HG03064 (cell line): ENCODE results near the gene NSD2.
A peak's percentile ranks its signal among the peaks of the same experiment; 100 is the strongest.
"Not testable (repeated sequence)": the region's sequence is repeated elsewhere in the genome, so short reads cannot be mapped to it uniquely, and the experiment has no call there.

Experiments used
- ATAC-seq: cut with Tn5 transposase; IDR thresholded peaks from one replicate; pipeline ENCODE4 v1.9.1; 2021; ENCODE audit warnings: low read depth; ENCODE audit not compliant: unreplicated experiment

Gene NSD2

DNA sequence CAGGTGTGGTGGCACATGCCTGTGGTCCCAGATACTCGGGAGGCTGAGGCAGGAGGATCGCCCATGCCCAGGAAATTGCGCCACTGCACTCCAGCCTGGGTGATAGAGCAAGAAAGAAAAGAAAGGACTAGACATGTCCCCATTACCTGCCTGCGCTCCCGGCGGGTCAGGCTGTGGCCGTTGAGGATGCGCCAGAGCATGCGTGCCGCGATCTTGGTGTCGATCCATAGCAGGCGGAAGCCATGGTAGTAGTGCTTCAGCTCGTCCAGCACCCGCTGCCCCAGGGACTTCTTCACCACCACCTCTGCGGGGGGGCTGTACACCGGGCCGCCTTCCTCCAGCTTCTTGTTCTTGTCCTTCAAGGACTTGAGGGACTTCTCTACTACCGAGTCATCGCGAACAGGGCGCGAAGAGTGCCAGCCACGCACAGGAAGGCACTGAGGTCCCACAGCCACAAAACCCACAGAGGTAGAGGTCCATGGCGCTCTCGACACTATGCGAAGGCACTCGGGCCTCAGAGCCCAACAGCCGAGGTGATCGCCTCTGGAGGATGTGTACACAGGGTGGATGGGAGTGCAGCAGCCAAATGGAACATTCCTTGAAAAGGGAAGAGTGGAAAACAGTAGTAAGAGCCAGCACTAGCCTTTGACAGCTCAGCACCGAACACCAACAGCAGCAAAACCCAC is 29.8 kb upstream of the NSD2 start:
- no peak for ATAC-seq

DNA sequence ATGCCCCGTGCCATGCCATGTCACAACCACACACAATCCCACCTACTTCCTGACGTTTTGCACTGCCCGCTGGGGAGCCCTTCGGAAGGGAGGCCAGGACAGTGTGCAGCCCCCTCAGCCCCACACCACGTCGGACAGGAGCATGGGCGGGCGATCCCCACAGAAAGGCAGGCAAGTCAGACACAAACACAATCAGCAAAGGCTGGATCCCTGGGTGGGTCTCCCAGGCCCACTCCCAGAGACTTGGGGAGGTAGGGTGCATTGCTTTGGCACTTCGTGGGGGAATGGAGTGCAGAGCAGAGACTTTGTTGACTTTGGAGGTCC is 29.3 kb upstream of the NSD2 start:
- ATAC-seq = no peak

- no peak for ATAC-seq
Measured at GRCh38 chr4:1842339-1842895, 28.8 kb upstream of the NSD2 start.

- no peak for ATAC-seq
Measured at GRCh38 chr4:1842993-1843448, 28.2 kb upstream of the NSD2 start.

DNA sequence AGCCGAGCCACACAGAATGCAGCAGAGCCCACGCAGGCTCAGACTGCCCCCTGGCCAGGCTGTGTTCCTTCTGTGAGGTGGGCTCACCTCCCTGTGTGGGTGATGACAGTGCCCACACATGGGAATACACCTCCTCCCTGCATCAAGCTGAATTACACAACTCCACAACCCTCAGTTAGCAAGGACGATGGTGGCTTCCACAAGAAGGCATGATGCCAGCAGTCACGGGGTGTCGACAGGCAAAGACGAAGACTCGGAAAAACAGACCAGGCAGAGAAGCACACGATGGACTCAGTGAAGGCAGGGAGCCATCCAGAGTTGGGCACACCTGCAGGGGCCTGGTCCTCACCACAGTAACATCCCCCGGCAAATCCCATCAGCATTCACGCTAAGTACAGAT is 27.3 kb upstream of the NSD2 start:
- no peak for ATAC-seq

- not testable (repeated sequence) for ATAC-seq
Measured at GRCh38 chr4:1844618-1845017, 26.6 kb upstream of the NSD2 start.

DNA sequence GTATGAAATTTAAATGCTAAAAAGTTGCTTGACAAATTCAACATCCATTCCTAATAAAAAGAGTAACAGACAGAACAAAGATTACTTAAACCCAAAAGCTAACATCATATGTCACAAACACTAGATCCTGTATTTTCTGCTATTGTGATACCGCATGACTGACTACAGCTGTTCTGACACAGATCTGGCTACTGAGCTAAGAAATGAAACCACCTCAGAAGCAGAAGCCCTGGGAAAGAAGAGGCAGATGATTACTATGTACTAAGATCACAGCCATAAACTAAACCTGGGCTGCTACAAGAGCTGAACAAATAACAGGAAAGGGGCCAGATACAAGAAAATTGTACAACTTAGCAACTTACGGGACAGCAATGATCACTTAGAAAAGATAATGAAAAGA is 24.6 kb upstream of the NSD2 start:
- ATAC-seq = no peak

DNA sequence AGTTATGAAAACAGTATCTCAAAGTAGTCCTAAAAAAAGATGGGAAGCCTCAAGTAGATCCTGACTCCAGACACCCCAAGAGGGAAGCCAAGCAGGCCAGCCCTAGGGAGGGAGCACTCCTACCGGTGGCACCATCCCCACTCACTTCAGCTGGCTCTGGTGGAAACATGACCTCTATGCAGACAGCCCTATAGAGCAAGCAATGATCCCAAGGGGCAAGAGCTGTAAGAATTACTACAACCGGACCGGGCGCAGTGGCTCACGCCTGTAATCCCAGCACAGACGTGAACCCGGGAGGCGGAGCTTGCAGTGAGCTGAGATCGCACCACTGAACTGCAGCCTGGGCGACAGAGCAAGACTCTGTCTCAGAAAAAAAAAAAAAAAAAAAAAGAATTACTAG is 20.9 kb upstream of the NSD2 start:
- no peak for ATAC-seq

DNA sequence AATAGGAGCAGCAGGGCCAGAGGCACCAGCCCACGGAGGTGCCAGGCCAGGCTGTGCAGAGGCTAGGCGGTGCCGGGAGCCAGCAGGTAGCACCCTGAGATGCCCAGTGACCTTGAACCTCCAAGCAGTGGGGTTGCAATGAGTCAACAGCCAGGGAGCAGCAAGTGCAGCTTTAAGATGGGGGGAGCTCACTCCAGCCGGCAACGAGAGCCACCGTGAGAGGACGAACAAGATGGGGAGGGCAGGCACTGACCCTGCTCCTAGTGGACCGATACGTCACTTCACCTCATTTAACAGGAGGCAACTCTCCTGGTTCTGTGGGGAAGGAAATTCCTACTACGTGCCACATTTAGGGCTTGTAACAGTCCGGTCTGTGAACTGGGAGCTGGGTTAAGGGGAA is 20.0 kb upstream of the NSD2 start:
- no peak for ATAC-seq

- ATAC-seq = no peak
Measured at GRCh38 chr4:1851575-1852410, 19.4 kb upstream of the NSD2 start.

GRCh38 chr4:1852904-1853623 is 18.1 kb upstream of the NSD2 start:
- no peak for ATAC-seq

DNA sequence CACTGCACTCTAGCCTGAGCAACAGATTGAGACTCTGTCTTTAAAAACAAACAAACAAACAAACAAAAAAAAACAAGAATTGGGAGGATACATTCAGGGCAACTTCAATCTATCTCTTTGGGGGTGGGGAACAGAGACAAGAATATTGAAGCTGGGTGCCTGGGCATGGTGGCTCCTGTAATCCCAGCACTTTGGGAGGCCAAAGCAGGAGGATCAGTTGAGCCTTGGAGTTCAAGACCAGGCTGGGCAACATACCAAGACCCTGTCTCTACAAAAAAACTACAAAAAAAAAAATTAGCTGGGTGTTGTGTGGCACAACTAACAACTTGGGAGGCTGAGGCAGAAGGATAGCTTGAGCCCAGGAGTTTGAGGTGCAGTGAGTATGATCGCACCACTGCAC is 16.4 kb upstream of the NSD2 start:
- no peak for ATAC-seq

DNA sequence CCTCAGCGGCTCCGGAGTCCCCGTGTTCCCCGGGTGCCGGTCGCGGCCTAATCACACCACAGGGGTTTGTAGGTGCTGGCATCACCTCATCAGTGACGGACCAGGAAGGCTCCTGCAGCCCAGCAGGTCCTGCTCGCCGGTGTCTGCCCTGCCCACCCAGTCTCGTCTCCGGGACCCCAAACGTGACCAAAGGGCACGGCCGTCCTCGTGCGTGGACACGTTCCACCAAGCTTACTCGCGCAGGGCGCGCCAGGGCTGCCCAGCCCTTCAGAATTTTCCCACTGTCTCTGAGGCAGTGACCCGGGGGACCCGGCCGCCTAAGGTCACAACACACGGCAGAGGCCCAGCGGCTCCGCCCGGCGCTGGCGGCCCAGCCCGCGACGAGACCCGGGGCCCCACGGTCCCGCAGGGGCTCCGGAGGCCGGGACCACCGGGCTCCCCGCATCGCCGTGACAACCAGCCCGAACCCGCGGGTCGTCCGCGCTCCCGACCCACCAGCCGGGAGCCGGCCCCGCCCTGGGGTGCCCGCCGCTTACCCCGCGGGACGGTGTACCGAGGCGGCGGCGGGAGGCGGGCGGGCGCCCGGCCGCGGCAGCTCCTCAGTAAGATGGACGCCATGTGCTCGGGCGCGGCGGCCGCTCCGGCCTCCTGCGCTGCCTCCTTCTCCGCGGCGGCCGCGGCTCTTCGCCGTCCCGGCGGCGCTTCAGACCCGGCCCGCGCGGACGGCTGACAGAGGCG is 15.7 kb upstream of the NSD2 start:
- peak; percentile 18 for ATAC-seq

- peak; percentile 83 for ATAC-seq
Measured at GRCh38 chr4:1856071-1856942, 14.9 kb upstream of the NSD2 start, which contains the start of gene LETM1. Gene LETM1 (minus strand): TSS chr4:1856156. CDS start chr4:1855950, 206 bp downstream.

DNA sequence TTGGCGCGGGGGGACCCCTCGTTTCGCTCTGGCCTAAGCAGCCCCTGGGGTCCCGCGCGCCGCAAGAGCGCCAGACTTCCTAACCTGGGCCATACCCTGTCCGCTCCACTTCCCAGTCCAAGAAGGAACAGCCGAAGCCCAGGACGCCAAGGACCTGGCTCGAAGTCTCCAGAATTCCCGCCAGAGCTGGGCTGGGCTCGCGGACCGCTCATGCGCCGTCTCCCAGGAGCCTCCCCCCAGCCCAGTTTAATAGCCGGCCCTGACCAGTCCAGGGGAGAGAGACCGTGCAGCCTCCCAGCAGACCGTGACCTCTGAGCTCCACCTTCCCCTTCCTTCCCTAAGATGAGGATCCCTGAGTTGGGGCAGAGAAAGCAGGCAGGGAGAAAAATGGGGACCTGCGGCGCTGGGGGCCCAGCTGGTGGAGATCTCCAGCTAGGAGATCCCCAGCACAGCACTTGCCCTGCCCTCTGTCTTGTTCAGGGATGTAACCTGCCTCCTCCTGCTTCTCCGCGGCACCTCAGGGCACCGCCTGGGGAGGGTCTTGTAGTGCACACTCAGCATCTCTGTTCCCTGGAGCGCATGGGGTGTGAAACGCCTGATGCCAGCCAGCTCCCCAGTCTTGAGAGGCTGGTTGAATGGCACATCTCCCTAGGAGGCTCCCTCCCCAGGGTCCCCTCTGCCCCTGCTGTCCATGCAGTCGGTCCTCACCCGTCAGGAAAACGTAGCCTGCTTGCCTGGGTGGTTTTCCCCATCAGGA is 14.1 kb upstream of the NSD2 start:
- ATAC-seq = no peak

DNA sequence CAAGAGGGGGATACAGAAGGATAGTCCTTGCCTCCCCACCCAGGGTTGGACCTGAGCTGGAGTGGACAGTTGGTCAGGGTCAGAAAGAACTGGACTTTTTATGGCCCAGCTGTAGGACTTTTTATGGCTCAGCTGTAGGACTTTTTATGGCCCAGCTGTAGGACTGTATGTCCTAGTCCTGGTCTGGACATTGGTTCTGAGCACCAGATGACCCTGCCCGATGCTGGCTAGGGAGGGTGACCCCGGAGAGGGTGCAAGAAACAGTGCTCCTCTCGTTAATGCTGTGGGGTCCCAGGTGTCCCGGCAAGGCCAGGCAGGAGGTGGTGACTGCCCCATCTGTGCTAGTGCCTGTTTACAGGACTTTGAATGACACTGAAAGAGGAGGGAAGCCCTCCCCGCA is 13.3 kb upstream of the NSD2 start:
- no peak for ATAC-seq

GRCh38 chr4:1859389-1859753 is 11.8 kb upstream of the NSD2 start:
- no peak for ATAC-seq

DNA sequence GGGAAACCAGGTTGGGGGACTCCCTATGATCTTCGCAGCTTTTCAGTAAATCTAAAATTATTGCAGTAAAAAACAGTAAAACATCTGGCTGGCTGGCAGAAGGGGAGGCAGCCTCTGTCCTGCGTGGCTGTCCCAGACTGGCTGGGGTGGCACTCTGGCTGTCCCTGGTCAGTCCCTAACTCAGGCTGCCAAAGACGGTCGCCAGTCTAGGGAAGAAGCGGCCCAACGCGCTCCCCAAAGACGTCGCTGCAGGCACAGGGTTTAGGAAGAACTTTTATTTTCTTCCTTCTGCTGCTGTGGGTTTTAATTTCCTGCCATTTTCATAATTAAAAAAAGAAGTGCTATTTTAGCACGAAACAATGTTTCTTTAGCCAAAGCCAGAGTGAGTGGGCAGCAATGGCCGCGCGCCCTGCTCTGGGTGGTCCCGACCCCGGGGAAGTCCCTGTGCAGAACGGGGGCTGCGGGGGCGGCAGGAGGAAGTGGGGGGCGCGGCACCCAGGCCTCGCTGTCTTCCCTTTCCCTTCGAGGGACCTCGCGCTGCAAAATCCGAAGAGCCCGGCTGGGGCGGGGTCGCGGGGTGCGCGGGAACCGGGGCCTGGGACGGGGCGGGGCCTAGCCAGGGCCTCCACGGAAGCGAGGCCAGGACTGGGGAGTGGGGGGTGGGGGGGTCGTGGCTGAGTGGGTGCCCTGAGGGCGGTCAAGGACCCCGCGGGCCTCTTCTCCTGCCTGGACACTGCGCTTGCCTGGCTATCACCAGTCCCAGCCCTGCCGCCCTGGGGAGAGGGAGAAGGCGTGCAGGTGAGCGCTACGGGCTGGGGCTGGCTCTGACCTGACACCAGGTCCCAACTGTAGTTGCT is 8.9 kb upstream of the NSD2 start:
- ATAC-seq = no peak
